Smooth muscle cell (in vitro differentiated cells): ENCODE measurements around the gene ST6GALNAC3. TPM values are rescaled to one million over a fixed set of nuclear protein-coding genes. Genes with fewer than 3 reads are reported as not detected.

Experiments used
- DNase-seq: peaks from one replicate; lab custom pipeline; 2025; ENCODE audit not compliant: unreplicated experiment; lab: John Stamatoyannopoulos, UW
- H2AFZ ChIP-seq: fragments of 200-600 bp; sonication (generic); 2 replicates; pipeline ENCODE4 v1.6.0; 2016; ENCODE audit warnings: antibody characterized with exemption, low read depth, mild to moderate bottlenecking
- H3F3A ChIP-seq: fragments of 200-600 bp; sonication (generic); 2 replicates; pipeline ENCODE4 v1.6.0; 2017; ENCODE audit warnings: antibody characterized with exemption, low read depth
- H3K27ac ChIP-seq: fragments of 200-600 bp; sonication (generic); 2 replicates; pipeline ENCODE4 v1.5.1; 2016; ENCODE audit warnings: low read depth, mild to moderate bottlenecking
- H3K27me3 ChIP-seq: fragments of 200-600 bp; sonication (generic); 2 replicates; pipeline ENCODE4 v1.6.1; 2016; ENCODE audit warnings: low read depth, mild to moderate bottlenecking
- H3K36me3 ChIP-seq: fragments of 200-600 bp; sonication (generic); 2 replicates; pipeline ENCODE4 v1.5.1; 2016; ENCODE audit warnings: low read depth
- H3K4me1 ChIP-seq: fragments of 200-600 bp; sonication (generic); 2 replicates; pipeline ENCODE4 v1.5.1; 2016; ENCODE audit warnings: low read depth
- H3K4me2 ChIP-seq: fragments of 200-600 bp; sonication (generic); 2 replicates; pipeline ENCODE4 v1.6.0; 2016; ENCODE audit warnings: mild to moderate bottlenecking
- H3K4me3 ChIP-seq: fragments of 200-600 bp; sonication (generic); 2 replicates; pipeline ENCODE4 v1.5.1; 2016; ENCODE audit warnings: mild to moderate bottlenecking
- H3K79me2 ChIP-seq: fragments of 200-600 bp; sonication (generic); 2 replicates; pipeline ENCODE4 v1.6.0; 2016; ENCODE audit warnings: low read depth, mild to moderate bottlenecking
- H3K9ac ChIP-seq: fragments of 200-600 bp; sonication (generic); 2 replicates; pipeline ENCODE4 v1.6.0; 2016; ENCODE audit warnings: low read depth
- H3K9me3 ChIP-seq: fragments of 200-600 bp; sonication (generic); replicated peaks from 2 replicates; pipeline ENCODE4 v1.5.1; 2016; ENCODE audit warnings: low read depth
- H4K20me1 ChIP-seq: fragments of 200-600 bp; sonication (generic); 2 replicates; pipeline ENCODE4 v1.6.0; 2016; ENCODE audit warnings: low read depth
- WGBS: methylation state at CpG from one replicate; pipeline ENCODE4 v1.1.7; 2016; ENCODE audit warnings: low lambda C conversion rate; 5-methylcytosine and 5-hydroxymethylcytosine counted together
- polyA plus RNA-seq: library from polyadenylated mRNA; unstranded; fragments of >200 nt; fragmentation: Nextera tagmentation; extraction: Ambion mirVana; gene quantifications from 2 replicates; pipeline ENCODE4 v1.2.1, GENCODE V29; 2016
- total RNA-seq: library from RNA; depleted of rRNA; stranded (reverse); fragments of >200 nt; gene quantifications from 2 replicates; pipeline ENCODE4 v1.2.3, GENCODE V29; 2014
- TF ChIP-seq, protein P1 (sequence below): fragments of 200-600 bp; sonication (generic); IDR thresholded peaks from 2 replicates; pipeline ENCODE4 v1.5.1; 2017; ENCODE audit warnings: borderline replicate concordance, mild to moderate bottlenecking, antibody characterized with exemption; ENCODE audit not compliant: insufficient read depth, poor library complexity, severe bottlenecking

ST6GALNAC3 gene
- total and polyA plus RNA-seq, 2 experiments from 2014 or later: 9.3 to 13.4 TPM

DNA sequence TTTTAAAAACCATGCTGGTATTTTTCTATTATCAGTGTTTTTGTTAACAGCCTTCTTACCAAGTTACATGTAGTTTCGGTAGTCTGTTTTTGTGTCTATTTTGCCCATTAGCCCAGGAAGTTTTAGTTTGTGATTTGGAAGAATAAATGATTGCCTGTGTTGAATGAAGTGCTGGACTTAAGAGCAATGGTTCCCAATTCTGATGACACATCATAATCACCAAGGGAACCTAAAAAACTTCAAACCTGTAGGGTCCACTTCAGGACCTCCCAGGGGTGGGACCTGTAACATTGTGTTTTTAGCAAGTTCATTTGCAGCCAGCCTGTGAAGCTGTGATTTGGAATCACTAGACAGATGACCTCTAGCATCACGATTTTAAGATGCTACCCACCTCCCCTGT, 43.0 kb upstream of the ST6GALNAC3 start:
- Histone ChIP-seq H3K27me3 (no peaks in the 10 kb centered on the region), H3K9ac (no peak overlapping the region), H3K4me2 (no peak overlapping the region), H4K20me1 (no peaks in the 10 kb centered on the region), H3K4me3 (no peak overlapping the region), H3K27ac (no peak overlapping the region), H3K4me1 (no peaks in the 10 kb centered on the region), H3K36me3 (no peaks in the 10 kb centered on the region), H3K9me3 (no peaks in the 10 kb centered on the region), H3K79me2 (no peaks in the 10 kb centered on the region), H3F3A (peaks cover 8% of the 10 kb centered on the region), H2AFZ (no peak overlapping the region)
- TF ChIP-seq, protein P1, sequence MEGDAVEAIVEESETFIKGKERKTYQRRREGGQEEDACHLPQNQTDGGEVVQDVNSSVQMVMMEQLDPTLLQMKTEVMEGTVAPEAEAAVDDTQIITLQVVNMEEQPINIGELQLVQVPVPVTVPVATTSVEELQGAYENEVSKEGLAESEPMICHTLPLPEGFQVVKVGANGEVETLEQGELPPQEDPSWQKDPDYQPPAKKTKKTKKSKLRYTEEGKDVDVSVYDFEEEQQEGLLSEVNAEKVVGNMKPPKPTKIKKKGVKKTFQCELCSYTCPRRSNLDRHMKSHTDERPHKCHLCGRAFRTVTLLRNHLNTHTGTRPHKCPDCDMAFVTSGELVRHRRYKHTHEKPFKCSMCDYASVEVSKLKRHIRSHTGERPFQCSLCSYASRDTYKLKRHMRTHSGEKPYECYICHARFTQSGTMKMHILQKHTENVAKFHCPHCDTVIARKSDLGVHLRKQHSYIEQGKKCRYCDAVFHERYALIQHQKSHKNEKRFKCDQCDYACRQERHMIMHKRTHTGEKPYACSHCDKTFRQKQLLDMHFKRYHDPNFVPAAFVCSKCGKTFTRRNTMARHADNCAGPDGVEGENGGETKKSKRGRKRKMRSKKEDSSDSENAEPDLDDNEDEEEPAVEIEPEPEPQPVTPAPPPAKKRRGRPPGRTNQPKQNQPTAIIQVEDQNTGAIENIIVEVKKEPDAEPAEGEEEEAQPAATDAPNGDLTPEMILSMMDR: no peak
- 88% methylated on average over 2 of the region's 2 CpGs for WGBS
- no peak for DNase-seq

GRCh38 chr1:76033800-76034475, 40.6 kb upstream of the ST6GALNAC3 start:
- Histone ChIP-seq H3K27me3 (no peaks in the 10 kb centered on the region), H3K9me3 (no peaks in the 10 kb centered on the region), H3K36me3 (no peaks in the 10 kb centered on the region), H3K9ac (no peak overlapping the region), H3F3A (peaks cover 8% of the 10 kb centered on the region), H3K27ac (no peak overlapping the region), H3K4me1 (peaks cover 4% of the 10 kb centered on the region), H3K4me3 (no peak overlapping the region), H2AFZ (no peak overlapping the region), H4K20me1 (no peaks in the 10 kb centered on the region), H3K79me2 (no peaks in the 10 kb centered on the region), H3K4me2 (no peak overlapping the region)
- TF ChIP-seq, protein P1: no peak
- WGBS: 89% methylated on average over 3 of the region's 3 CpGs
- DNase-seq: no peak

GRCh38 chr1:76035053-76035452, 39.5 kb upstream of the ST6GALNAC3 start:
- 65% methylated on average over 2 of the region's 2 CpGs for WGBS

More at GRCh38 chr1:76035053-76035452, 39.5 kb upstream of the ST6GALNAC3 start:
- TF ChIP-seq, protein P1: peak; percentile 26
- Histone ChIP-seq H3K9me3 (no peaks in the 10 kb centered on the region), H3K79me2 (no peaks in the 10 kb centered on the region), H3K27ac (no peak overlapping the region), H3K4me1 (peaks cover 4% of the 10 kb centered on the region), H3K4me2 (no peak overlapping the region), H3K9ac (no peak overlapping the region), H3K36me3 (no peaks in the 10 kb centered on the region), H4K20me1 (no peaks in the 10 kb centered on the region), H2AFZ (no peak overlapping the region), H3K27me3 (no peaks in the 10 kb centered on the region), H3F3A (peaks cover 8% of the 10 kb centered on the region), H3K4me3 (no peak overlapping the region)
- no peak for DNase-seq
